B cell (primary cell): Measurements from ENCODE around the gene THBS2. TPM values are rescaled to one million over a fixed set of nuclear protein-coding genes. Genes with fewer than 3 reads are reported as not detected.

ENCODE experiments used
- ATAC-seq: fragments of 200-7000 bp; cut with Tn5 transposase; one replicate; pipeline ENCODE4 v1.10.0; 2021; ENCODE audit warnings: low read depth, mild to moderate bottlenecking, moderate number of reproducible peaks, moderate library complexity
- CTCF ChIA-PET: fragments of 350-600 bp; sonication (Branson Sonifier 250); formaldehyde crosslinking; loops from one replicate; lab custom pipeline; 2021; ENCODE audit warnings: antibody characterized with exemption, inconsistent platforms; lab: Charles Lee
- POLR2A ChIA-PET: fragments of 350-600 bp; sonication (Branson Sonifier 250); formaldehyde crosslinking; loops from one replicate; lab custom pipeline; 2021; ENCODE audit warnings: antibody characterized with exemption; lab: Charles Lee
- DNase-seq: peaks from one replicate; pipeline ENCODE4 v3.0.0; 2013
- H2AFZ ChIP-seq: 2 replicates; pipeline ENCODE4 v1.6.1; 2012; ENCODE audit warnings: mild to moderate bottlenecking, low read depth, low read length; ENCODE audit not compliant: insufficient read depth, poor library complexity, severe bottlenecking
- H3K27ac ChIP-seq, 2 donors: 1 replicate in 1 of 2; 2 replicates in 1 of 2; pipeline ENCODE4 v1.5.1; 2012 to 2013; ENCODE audit warnings: low read length in 2 of 2, mild to moderate bottlenecking in 2 of 2, moderate library complexity in 1 of 2
- H3K27me3 ChIP-seq, 4 experiments: fragments of 200-600 bp in 1 of 4; sonication (generic) in 1 of 4; replicated peaks in 1 of 4; 1 replicate in 2 of 4; 2 replicates in 2 of 4; pipeline versions ENCODE4 v1.6.1 to v1.7.0; 2013 to 2016; ENCODE audit warnings: low read length in 3 of 4, mild to moderate bottlenecking in 2 of 4, mixed read lengths in 1 of 4, moderate library complexity in 1 of 4; ENCODE audit not compliant: insufficient read depth in 4 of 4, control insufficient read depth in 3 of 4; ENCODE audit errors: control extremely low read depth in 1 of 4
- H3K36me3 ChIP-seq, 2 experiments: replicated peaks in 1 of 2; 1 replicate in 1 of 2; 2 replicates in 1 of 2; pipeline versions ENCODE4 v1.6.1 to v1.7.1; 2013; ENCODE audit warnings: low read length in 1 of 2; ENCODE audit not compliant: insufficient read depth in 2 of 2, control insufficient read depth in 1 of 2; ENCODE audit errors: control extremely low read depth in 1 of 2, extremely low read depth in 1 of 2
- H3K4me1 ChIP-seq, 2 donors: fragments of 200-600 bp in 1 of 2; sonication (generic) in 1 of 2; 1 replicate in 1 of 2; 2 replicates in 1 of 2; pipeline versions ENCODE4 v1.5.1 to v1.6.1; 2013 to 2017; ENCODE audit warnings: low read length in 2 of 2; ENCODE audit not compliant: control insufficient read depth in 2 of 2, insufficient read depth in 2 of 2
- H3K4me2 ChIP-seq: replicated peaks from 2 replicates; pipeline ENCODE3; 2012; ENCODE audit warnings: mild to moderate bottlenecking, low read depth, low read length; ENCODE audit not compliant: poor library complexity, severe bottlenecking
- H3K4me3 ChIP-seq, 5 experiments: fragments of 200-600 bp in 1 of 5; sonication (generic) in 1 of 5; 1 replicate in 3 of 5; 2 replicates in 2 of 5; pipeline versions ENCODE4 v1.5.1 to v1.7.0; 2011 to 2016; ENCODE audit warnings: low read length in 4 of 5, mild to moderate bottlenecking in 4 of 5, low read depth in 2 of 5, control low read depth in 1 of 5, moderate library complexity in 1 of 5; ENCODE audit not compliant: insufficient read depth in 1 of 5; ENCODE audit errors: control extremely low read depth in 1 of 5, extremely low read depth in 1 of 5
- H3K79me2 ChIP-seq: fragments of 200-600 bp; sonication (generic); one replicate; pipeline ENCODE4 v1.6.0; 2016; ENCODE audit warnings: low read length; ENCODE audit not compliant: control insufficient read depth, insufficient read depth
- H3K9ac ChIP-seq: fragments of 200-600 bp; sonication (generic); 2 replicates; pipeline ENCODE4 v1.6.1; 2017; ENCODE audit warnings: mild to moderate bottlenecking, low read length, moderate library complexity
- H3K9me3 ChIP-seq, 3 donors: one replicate each; pipeline versions ENCODE4 v1.6.1 to v1.7.1; 2013; ENCODE audit warnings: low read length in 2 of 3; ENCODE audit not compliant: control insufficient read depth in 2 of 3, insufficient read depth in 1 of 3; ENCODE audit errors: control extremely low read depth in 1 of 3
- H4K20me1 ChIP-seq: 2 replicates; pipeline ENCODE4 v1.6.0; 2012; ENCODE audit warnings: mild to moderate bottlenecking, low read length; ENCODE audit not compliant: insufficient read depth, control insufficient read depth, poor library complexity, severe bottlenecking
- H3K27ac Mint-ChIP-seq: one replicate; pipeline ENCODE4 v1.8.0; 2021; ENCODE audit warnings: mixed read lengths
- H3K27me3 Mint-ChIP-seq: one replicate; pipeline ENCODE4 v1.8.0; 2021; ENCODE audit warnings: mixed read lengths
- H3K4me1 Mint-ChIP-seq: one replicate; pipeline ENCODE4 v1.8.0; 2021; ENCODE audit warnings: mixed read lengths
- H3K4me3 Mint-ChIP-seq: one replicate; pipeline ENCODE4 v1.8.0; 2021; ENCODE audit warnings: mixed read lengths
- H3K9me3 Mint-ChIP-seq: one replicate; pipeline ENCODE4 v1.8.0; 2022; ENCODE audit warnings: mixed read lengths; ENCODE audit not compliant: insufficient read depth
- EZH2 ChIP-seq: IDR thresholded peaks from 2 replicates; pipeline ENCODE4 v1.6.1; 2012; ENCODE audit warnings: borderline replicate concordance, low read depth, mild to moderate bottlenecking, moderate library complexity, low read length; ENCODE audit not compliant: insufficient read depth, poor library complexity, severe bottlenecking
- WGBS: methylation state at CpG from one replicate; pipeline ENCODE4 v1.1.5; 2013; ENCODE audit warnings: missing lambda C conversion rate; ENCODE audit not compliant: insufficient coverage; 5-methylcytosine and 5-hydroxymethylcytosine counted together
- intact Hi-C: fragments of 100-400 bp; cut with micrococcal nuclease; formaldehyde crosslinking; loops from one replicate; pipeline ENCODE4 v1.10.0; 2022
- polyA plus RNA-seq: library from polyadenylated mRNA; depleted of rRNA; stranded (reverse); fragments of >200 nt; gene quantifications from 2 replicates; pipeline ENCODE4 v1.2.3, GENCODE V29; 2012
- total RNA-seq, 2 donors: library from RNA; stranded (reverse); fragments of 120-200 nt in 1 of 2; gene quantifications; 1 replicate in 1 of 2; 2 replicates in 1 of 2; pipeline versions ENCODE4 v1.2.3 to v1.2.4, GENCODE V29; 2013 to 2022
- TF ChIP-seq, protein P1 (sequence below): fragments of 200-600 bp; IDR thresholded peaks from one replicate; pipeline ENCODE4 v1.8.0; 2022; ENCODE audit warnings: antibody characterized with exemption, mild to moderate bottlenecking

THBS2 gene
- total and polyA plus RNA-seq, 2 donors (not counting 1 experiment from before 2014, with no cell fraction given), result not detected

DNA sequence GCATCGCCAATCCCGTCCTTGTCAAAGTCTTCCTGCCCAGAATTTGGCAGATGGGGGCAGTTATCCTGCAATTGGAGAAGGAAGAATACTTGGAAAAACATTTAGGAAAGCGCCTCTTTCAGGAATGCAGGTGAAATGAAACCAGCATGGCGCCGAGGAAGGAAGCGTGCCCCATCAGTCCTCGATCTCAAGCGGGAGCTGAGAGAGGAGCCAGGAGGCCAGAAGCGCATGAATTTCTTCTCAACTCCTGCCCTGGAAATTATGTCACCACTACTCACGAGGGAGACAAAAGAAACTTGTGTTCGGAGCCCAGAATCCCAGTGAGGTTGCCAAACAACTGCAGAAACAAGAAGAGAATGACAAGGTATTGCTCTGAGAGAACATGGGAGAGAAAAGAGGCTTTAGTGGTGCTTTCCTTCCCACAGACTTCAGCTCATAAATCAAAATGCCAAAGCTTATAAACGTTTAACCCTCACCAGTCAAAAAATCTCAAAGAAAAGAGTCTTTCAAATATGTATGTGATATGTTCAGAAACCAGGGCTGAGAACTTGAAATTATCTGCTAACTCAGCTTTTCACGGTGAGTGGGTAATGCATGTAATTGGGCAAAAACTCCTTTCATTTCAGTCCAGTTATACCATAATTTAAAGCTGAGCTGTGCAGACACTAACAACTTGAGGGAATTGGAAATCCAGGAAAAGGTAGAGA is 23.9 kb downstream of the THBS2 start:
- POLR2A ChIA-PET, result no interaction called here
- ATAC-seq (no peak), DNase-seq (no peak)
- peaks cover 14% of the 10 kb centered on the region for H3K9me3 Mint-ChIP-seq
- intact Hi-C loops, result no loop called here
- H3K4me3 ChIP-seq, result no peak overlapping the region
- no peaks in the 10 kb centered on the region for H3K4me1 ChIP-seq
- CTCF ChIA-PET, result no interaction called here
- no peak for TF ChIP-seq EZH2
- TF ChIP-seq, protein P1, sequence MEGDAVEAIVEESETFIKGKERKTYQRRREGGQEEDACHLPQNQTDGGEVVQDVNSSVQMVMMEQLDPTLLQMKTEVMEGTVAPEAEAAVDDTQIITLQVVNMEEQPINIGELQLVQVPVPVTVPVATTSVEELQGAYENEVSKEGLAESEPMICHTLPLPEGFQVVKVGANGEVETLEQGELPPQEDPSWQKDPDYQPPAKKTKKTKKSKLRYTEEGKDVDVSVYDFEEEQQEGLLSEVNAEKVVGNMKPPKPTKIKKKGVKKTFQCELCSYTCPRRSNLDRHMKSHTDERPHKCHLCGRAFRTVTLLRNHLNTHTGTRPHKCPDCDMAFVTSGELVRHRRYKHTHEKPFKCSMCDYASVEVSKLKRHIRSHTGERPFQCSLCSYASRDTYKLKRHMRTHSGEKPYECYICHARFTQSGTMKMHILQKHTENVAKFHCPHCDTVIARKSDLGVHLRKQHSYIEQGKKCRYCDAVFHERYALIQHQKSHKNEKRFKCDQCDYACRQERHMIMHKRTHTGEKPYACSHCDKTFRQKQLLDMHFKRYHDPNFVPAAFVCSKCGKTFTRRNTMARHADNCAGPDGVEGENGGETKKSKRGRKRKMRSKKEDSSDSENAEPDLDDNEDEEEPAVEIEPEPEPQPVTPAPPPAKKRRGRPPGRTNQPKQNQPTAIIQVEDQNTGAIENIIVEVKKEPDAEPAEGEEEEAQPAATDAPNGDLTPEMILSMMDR, result no peak
- H3K9ac ChIP-seq, result no peak overlapping the region
- no peak overlapping the region for H3K27ac Mint-ChIP-seq
- no peaks in the 10 kb centered on the region for H3K4me1 Mint-ChIP-seq
- peaks cover 0 to 47% (median 0%) of the 10 kb centered on the region in 3 donors for H3K9me3 ChIP-seq
- H3K27me3 ChIP-seq, result no peaks in the 10 kb centered on the region
- H3K79me2 ChIP-seq, result no peaks in the 10 kb centered on the region
- no peaks in the 10 kb centered on the region for H3K36me3 ChIP-seq
- H2AFZ ChIP-seq, result no peak overlapping the region
- H3K4me2 ChIP-seq, result no peak overlapping the region
- no peaks in the 10 kb centered on the region for H4K20me1 ChIP-seq
- H3K27me3 Mint-ChIP-seq, result peaks cover 8% of the 10 kb centered on the region
- H3K27ac ChIP-seq, result no peak overlapping the region
- WGBS, result 78% methylated on average over 9 of the region's 13 CpGs
- no peak overlapping the region for H3K4me3 Mint-ChIP-seq

DNA sequence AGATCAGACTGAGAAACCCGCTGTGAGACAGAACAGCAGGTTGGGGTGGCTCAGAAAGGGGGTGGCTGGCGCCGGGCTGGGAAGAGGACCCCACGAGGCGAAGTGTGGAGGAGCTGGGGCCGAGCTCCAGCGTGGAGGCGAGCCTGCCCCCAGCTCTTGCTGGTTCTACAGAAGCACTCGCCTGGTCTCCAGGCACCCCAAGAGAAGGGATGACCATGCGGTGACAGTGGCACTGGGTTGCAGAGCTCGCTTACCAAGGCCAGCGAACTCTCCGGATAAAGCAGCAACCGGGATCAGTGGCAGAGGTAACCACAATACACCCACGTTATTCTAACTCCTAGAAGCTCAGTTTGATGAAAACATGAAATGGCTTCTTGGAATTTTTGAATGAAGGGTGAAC is 26.5 kb downstream of the THBS2 start:
- Histone ChIP-seq H3K4me3 (no peak overlapping the region), H3K36me3 (no peaks in the 10 kb centered on the region), H3K79me2 (no peaks in the 10 kb centered on the region), H3K9me3 (peaks cover 0 to 37% (median 0%) of the 10 kb centered on the region in 3 donors), H3K4me1 (no peaks in the 10 kb centered on the region), H3K27me3 (no peaks in the 10 kb centered on the region), H4K20me1 (no peaks in the 10 kb centered on the region), H3K27ac (no peak overlapping the region), H3K4me2 (no peak overlapping the region), H2AFZ (no peak overlapping the region), H3K9ac (no peak overlapping the region)
- WGBS, result 95% methylated on average over 9 of the region's 15 CpGs
- ATAC-seq (no peak), DNase-seq (no peak)
- TF ChIP-seq, protein P1, result no peak
- TF ChIP-seq EZH2, result no peak
- CTCF ChIA-PET, result no interaction called here
- peaks cover 2% of the 10 kb centered on the region for H3K9me3 Mint-ChIP-seq
- no peaks in the 10 kb centered on the region for H3K4me1 Mint-ChIP-seq
- intact Hi-C loops, result no loop called here
- H3K27me3 Mint-ChIP-seq, result peaks cover 11% of the 10 kb centered on the region
- POLR2A ChIA-PET, result no interaction called here
- H3K27ac Mint-ChIP-seq, result no peak overlapping the region
- H3K4me3 Mint-ChIP-seq, result no peak overlapping the region
